HG03558 (cell line): ENCODE measurements around the gene CD2BP2.

Source experiments
- ATAC-seq: cut with Tn5 transposase; IDR thresholded peaks from one replicate; pipeline ENCODE4 v1.9.1; 2021; ENCODE audit warnings: moderate number of reproducible peaks; ENCODE audit not compliant: unreplicated experiment; ENCODE audit errors: extremely low read depth

CD2BP2 gene

DNA sequence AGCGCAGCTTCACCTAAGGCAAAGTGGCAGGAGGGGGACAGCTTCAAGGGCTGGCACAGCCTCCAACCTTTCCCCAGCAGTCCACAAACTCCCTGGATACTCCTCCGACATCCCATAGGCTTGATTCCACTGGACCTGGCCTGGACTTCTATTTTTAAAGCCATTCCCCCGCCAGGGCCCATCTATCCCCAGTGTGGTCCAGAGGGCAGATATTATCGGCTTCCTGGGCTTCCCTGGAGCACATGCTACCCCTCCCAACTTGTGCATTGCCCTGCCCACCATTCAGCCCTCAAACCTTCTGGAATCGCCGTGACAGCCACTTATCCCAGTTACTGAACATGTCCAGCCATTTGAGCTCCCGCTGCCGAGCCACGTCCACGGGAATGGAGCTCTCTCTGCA is 10.1 kb upstream of the CD2BP2 start:
- no peak for ATAC-seq

DNA sequence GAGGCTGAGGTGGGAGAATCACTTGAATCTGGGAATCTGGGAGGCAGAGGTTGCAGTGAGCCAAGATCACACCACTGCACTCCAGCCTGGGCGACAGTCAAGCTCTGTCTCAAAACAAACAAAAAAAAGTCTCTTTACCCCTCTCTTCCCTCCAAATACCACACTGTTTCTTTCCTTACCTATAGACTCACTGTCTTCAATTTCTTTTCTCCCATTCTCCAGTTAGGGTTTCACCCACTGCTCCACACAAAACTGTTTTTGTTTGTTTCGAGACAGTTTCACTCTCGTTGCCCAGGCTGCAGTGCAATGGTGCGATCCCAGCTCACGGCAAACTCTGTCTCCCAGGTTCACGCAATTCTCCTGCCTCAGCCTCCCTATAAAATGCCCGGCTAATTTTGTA is 6.1 kb upstream of the CD2BP2 start:
- ATAC-seq = no peak

DNA sequence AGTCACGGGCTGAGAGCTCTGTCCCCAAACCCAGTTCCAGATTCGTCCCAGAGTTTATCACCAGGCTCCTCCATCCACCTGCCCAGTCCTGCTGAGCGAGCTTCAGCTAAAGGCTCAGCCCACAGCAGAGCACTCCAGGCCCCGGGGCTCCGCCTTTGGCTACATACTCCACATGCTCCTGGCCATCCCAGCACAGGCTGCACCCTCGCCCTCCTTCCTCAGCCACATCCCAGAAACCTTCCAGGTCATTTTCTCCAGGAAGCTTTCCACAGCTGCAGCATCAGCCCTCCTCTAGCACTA is 4.7 kb upstream of the CD2BP2 start:
- no peak for ATAC-seq

DNA sequence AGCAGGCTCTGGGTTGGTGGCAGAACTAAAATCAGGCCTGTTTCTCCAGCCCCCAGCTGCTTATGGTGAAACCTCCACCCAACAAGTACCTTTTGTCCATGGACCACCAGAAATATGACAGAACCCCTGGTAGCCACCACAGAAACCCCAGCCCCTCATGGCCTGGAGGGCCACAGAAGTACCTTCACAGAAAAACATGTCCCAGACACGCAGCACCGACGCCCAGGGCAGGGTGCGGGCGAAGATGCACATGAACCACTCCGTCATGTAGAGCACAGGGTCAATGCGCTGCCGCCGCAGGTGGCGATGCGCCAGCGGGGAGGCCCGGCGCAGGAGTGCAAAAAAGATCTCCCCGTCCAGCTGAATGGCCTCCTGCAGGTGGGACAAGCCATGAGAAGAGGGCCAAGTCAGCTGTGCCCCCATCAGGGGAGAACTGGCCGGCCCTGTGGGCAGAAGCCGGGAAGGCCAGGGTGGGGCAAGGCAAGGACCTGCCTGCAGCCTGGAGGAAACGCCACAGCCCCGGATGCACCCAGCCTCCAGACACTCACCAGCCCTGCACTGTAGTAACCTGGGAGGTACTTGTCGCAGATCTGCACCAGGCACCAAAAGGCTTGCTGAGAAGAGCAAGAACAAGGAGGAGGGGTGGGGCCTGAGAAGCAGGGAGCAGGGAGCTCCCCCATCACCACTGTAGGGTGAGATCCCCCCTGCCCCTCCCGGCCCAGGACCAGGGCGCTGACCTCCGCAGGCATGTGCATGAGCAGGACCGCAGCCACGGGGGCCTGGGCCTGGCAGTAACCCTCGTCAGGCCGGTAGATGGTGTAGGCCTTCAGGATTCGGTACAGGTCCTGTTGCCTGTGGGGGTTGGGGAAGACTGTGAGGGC is 4.1 kb upstream of the CD2BP2 start:
- ATAC-seq = no peak

DNA sequence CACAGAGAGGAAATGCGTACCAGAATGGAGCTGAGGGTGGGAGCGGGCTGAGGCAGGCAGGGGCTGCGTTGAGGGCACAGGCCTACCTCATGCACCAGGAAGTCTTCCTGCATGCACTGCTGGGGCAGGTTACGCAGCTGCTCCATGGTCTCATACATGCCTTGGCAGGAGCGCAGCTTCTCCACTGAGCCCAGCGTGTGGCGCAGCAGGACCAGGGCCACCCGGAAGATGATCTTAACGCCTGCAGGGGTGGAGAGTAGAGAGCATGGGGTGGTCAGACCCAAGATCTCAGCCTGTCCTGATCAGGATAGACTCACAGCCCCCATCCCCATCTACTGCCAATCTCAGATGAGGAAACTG is 3.4 kb upstream of the CD2BP2 start:
- ATAC-seq = no peak

DNA sequence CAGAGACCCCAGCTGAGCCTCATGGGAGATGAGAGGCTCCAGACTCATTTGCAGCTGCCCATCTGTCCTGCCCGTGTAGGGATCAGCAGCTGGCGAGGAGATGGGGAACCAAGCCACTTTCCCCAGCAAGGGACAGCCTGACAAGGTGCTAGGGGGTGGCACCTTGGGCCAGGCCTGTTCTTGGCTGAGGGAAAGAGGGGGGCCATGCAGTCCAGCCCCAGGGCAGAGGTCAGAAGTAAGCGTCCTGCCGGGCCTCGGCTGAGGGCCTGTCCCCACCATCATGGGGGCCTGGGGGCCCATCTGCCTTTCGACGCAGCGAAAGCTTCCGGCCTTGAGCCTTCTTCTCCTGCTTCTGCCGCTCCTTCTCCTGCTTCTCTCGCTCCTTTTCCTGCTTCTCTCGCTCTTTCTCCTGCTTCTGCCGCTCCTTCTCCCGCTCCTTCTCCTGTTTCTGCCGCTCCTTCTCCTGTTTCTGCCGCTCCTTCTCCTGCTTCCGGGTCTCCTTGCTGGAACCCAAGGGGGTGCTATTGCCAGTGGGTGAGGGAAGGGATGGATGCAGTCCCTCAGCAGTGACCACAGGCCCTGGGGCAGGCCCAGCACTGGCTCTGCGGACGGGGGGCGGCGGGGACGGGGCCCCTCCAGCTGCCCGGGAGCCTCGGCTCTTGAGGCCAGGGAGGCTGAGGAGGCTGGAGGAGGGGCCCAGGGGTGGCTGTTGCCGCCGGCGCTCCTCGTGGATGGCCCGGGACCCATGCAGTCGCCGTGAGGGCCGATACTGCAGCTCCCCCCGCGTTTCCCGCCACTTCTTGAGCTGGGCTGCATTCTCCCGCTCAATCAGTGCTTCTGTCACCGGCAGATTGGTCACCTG is 2.8 kb upstream of the CD2BP2 start:
- no peak for ATAC-seq

DNA sequence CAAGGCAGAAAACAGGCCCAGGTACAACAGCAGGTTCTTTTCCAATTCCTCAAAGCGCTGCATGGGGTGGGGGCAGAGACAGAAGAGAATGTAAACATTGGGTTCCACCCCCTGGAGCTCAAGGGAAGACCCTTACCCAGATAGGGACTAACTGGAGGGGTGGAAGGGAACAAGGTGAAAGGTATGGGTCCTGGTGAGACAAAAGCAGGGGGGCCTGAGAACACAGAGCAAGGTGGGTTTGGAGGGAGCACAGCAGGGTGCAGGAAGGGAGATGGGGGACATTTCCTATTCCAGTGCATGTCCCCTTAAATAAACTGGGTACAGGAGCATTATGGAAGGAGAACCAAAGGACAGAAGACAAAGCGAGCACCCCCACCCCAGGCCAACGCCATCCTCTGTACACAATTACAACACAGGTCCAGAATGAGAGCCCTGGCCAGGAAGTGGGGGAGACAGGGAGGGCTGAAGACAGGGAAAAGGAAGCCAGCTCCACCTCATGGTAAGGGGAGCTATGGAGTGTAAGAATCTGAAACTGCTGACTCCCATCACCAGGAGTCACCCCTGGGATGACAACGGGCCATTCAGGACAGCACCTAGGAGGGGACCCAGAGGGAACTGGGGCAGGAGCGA is 2.1 kb upstream of the CD2BP2 start:
- ATAC-seq = no peak

DNA sequence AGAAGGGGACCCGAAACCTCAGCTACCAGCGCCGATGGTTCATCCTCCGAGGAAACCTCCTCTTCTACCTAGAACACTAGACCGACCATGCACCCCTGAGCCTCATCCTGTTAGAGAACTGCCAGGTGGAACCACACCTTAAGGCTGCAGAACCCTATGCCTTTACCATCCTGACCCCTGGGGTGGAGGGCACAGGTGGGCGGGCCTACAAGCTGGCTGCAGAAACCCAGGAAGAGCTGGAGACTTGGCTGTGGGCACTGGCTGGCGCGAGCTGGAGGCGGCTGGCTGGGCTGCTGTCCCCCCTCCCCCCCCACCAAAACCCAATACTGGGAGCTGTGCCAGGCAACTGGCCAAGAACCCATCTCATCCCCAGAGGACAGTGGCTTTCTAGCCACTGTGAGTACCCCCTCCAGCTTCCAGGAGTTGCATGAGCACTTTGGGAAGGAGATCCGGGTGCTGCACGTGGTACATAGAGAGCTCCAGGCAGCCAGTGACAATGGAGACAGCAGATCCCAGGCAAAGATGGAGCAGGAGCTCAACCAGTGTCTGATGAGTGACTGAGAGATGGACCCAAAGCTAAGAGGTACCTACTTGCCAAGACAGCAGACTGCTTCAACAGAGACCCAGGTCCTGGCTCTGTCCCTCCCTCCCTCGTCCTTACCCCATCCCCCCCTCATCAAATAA is 1.4 kb upstream of the CD2BP2 start:
- no peak for ATAC-seq

DNA sequence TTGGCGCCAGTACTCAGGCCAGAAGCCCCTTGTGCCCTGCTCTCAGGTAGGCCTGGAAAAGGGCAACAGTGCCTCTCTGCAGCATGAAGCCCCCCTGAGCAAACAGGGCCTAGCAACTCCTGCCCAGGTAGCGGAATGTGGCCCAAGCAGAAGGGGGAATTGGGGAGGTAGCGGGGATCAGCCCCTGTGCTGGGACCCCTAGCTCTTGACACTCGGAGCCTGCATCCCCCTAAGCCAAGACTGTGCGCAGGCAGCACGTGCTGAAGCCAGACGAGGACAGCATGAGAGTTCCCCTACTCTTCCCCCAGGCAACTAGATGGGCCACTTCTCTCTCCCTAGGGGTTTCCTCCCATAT is 823 bp upstream of the CD2BP2 start:
- no peak for ATAC-seq

DNA sequence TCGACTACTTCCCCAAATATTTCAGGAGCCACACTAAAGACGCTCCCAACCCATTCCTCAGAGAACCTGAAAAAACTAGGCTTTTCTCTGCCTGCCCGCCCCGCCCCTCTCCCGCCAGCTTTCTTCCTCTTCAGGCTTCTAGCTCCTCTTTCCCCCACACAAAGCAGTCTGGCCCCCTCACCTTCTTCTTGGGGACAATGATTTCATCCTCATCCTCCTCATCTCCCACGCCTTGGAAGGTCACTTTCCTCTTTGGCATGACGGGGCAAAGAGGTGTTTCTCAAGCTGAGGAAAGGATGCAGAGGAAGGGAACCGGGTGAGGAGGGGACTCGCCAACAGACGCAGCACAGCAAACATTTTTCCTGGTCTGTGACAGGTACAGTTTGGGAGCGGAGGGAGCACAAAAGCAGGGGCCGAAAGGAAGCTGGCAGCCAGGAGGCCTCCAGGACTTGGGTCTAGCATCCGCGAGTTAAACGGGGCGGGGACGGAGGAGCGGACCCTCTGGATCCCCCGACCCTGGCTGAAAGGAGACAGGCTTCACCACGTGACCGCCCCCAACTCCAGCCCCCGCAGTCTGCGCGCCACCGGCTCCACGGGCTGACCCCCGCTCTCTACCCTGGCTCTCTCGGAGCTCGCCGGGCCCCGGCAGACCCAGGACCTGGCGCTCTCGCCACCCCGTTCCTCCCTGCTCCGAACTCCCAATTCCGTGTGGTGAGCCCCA is 525 bp downstream of the CD2BP2 start:
- no peak for ATAC-seq

DNA sequence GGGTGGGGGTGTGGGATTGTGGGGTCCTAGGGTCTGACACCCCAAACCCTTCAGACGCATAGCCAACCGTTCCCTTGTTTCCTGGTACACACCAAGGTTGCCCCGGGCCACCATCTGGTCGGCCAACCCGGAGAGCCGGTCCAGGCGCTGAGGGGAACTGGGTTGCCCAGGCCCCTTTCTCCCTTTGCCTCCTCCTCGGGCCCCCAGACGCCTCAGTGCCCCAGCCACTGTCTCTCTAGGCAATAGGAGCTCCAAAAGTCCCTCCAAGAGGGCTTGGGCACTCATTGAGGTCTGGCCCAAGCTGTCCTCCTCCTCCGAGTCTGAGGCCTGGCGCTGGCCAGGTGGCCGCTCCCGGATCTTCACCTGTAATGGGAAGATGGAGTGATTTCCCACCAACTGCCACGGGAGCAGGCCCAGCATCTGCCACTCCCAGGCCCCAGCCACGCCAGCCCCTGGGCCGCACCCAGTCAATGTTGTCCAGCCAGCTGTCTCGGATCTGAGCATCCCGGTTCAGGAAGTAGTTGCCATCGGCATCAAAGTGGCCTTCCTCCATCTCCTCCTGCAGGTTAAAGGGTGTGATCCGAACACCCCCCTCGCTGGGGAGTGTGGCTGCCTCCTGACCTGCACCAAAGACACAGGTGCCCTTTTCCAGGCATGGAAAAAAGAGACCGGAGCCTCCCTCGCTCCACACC is 1.5 kb downstream of the CD2BP2 start:
- no peak for ATAC-seq

DNA sequence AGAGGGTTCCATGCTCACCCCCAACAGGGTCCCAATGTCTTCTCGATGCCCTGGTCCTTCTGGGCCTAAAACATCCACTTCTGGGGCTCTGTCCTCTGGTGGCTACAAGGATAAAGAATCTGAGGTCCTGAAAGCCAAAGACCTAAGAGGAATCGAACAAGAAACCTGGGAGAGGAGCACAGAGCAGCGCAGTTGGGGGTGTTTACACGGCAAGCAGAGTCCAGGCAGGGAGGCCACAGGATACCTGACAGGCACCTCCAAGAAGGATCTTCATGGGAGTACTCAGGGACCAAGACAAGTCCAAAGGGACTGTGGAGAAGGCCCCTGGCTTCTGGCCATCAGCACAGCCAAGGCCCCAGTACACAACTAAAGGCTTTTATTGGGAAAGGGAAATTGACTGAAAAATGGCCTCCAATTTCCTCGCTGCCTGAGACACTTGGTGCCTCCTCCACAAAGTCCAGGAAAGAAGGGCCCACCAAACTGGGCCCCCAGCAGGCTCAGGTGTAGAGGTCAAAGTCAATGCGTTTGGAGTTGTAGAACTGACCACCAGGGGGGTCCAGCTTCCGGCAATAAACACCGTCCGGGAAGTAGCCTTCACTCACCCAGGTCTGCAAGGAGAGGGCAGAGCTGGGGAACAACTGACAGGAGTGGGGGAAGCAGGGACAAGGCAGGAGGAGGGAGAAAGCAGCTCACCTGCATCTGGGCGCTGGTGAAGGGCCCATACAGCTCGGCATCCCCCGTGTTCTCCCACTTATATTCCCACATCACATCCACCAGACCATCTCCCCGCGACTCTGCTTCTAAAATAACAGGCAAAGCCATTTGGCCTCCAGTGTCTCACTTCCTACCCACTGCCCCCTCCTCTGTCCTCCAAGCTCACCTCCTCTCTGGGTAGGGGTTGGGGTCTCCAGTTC is 2.4 kb downstream of the CD2BP2 start:
- ATAC-seq = no peak

DNA sequence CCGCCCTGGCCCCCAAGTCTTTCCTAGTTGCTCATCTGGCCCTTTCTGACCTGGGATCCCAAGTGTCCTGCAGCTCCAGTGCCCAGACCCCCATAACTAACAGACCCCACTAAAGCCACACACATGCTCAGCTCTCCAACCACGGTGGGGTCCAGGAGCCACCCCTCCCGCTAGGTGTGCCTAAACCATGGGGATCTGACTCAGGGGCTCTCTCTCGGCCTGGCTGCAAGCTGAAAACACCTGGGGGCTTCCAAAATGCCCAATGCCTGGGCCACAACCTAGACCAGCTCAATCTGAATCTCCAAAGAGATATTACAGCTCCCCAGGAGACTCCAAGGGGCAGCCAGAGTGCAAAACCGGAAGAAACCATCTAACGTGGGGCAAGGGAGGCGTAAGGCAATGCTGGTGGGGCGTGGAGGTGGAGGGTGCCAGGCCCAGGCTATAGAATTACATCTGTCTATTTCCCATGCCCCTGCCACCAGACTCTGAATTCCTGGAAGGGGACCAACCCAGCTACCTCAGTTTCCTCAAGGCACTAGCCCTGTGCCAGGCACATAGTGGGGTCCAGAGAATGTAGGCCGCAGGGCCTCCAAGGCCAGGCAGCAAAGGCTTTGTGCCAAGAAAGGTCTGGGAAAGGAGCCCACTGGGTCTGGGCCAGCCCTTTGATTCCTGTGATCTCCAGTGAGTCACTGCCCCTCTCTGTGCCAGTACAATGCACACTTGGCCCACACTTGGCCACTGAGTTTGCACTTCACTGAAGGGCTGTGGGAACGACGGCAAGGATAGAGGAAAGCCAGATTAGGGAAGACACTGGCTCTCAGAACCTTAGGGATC is 3.3 kb downstream of the CD2BP2 start:
- no peak for ATAC-seq

DNA sequence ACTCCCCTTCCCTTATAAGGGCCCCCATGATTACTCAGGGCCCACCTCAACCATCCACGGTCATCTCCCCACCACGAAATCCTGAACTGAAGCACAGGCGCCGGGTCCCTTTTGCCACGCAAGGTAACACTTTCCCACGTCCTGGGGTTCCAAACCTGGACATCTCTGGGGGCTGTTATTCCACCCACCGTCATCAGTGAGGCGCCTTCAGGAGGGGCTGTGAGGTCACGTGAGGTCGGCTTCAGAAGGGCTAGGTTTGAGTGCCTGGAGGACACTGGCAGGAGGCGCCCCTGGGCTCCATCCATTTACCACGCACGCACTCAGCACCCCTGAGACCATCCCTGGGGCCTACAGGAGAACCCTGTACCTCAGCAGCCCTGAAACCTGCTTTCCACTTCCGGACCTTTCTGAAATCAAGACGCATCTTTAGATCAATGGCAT is 4.1 kb downstream of the CD2BP2 start:
- ATAC-seq = no peak

DNA sequence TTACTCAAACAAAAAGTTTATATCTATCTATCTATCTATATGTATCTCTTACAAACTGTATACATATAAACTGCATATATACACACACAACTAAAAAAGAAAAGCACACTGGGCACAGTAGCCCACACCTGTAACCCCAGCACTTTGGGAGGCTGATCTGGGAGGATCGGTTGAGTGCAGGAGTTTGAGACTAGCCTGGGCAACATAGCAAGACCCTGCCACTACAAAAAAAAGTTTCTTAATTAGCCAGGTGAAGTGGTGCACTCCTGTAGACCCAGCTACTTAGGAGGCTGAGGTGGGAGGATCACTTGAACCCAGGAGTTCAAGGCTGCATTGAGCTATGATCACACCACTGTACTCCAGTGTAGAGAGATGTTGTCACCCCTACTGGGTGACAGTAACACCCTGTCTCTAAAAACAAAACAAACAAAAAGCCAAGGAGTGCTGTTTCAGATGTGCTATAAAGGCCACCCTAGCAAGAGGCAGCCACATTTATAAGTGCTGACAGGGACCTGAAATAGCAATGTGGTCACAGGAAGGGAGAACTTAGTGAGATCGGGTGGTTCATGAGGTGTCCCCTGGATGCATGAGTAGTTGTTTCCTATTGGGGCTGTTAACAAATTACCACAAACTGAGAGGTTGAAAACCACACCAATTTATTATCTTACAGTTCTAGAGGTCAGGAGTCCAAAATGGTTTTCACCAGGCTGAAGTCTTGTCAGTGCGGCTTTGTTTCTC is 4.8 kb downstream of the CD2BP2 start:
- peak; percentile 27 for ATAC-seq

DNA sequence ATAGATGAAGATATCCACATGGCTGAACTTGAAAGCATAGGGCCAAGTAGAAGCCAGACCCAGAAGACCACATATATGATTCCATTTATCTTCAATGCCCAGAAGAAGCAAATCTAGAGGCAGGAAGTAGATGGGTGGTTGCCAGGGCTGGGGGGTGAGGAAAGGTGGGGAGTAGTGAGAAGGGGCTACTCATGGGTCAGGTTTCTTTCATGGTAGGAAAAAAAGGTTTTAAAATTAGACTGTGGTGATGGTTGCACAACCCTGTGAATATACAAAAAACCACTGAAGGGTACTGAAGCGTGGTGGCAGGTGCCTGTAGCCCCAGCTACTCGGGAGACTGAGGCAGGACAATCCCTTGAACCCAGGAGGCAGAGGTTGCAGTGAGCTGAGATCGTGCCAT is 5.4 kb downstream of the CD2BP2 start:
- ATAC-seq = no peak

DNA sequence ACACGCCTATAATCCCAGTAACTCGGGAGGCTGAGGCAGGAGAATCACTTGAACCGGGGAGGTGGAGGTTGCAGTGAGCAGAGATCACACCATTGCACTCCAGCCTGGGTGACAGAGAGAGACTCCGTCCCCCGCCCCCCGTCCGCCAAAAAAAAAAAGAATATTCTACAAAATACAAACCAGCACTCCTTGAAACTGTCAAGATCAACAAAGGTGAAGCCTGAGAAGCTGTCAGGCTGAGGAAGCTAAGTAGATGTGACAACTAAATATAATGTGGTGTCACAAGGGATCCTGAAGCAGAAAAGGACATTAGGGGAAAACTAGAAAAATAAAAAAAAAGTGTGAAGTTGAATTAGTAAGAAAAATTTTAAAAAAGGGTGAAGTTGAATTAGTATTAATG is 6.2 kb downstream of the CD2BP2 start:
- ATAC-seq = no peak
